DOHH2 (cell line): ENCODE data around the gene WNT3.

ENCODE experiments used
- H3F3A ChIP-seq: fragments of 200-600 bp; sonication (generic), shearing (Covaris generic); 2 replicates; pipeline ENCODE4 v1.6.0; 2016; ENCODE audit warnings: antibody characterized with exemption, mild to moderate bottlenecking; ENCODE audit not compliant: control insufficient read depth, insufficient read depth
- H3K27ac ChIP-seq: fragments of 200-600 bp; sonication (generic); 2 replicates; pipeline ENCODE4 v1.5.1; 2014; ENCODE audit warnings: low read depth, mild to moderate bottlenecking, low read length, moderate library complexity
- H3K27me3 ChIP-seq: fragments of 200-600 bp; sonication (generic); 2 replicates; pipeline ENCODE4 v1.6.1; 2014; ENCODE audit warnings: mild to moderate bottlenecking, low read length, mixed read lengths; ENCODE audit not compliant: control insufficient read depth
- H3K36me3 ChIP-seq: fragments of 200-600 bp; sonication (generic); 2 replicates; pipeline ENCODE4 v1.6.1; 2014; ENCODE audit warnings: mild to moderate bottlenecking, low read length, moderate library complexity, mixed read lengths; ENCODE audit not compliant: control insufficient read depth
- H3K4me1 ChIP-seq: fragments of 200-600 bp; sonication (generic); 2 replicates; pipeline ENCODE4 v1.6.1; 2014; ENCODE audit warnings: mild to moderate bottlenecking, low read length, mixed read lengths; ENCODE audit not compliant: control insufficient read depth
- H3K4me2 ChIP-seq: fragments of 200-600 bp; sonication (generic); 2 replicates; pipeline ENCODE4 v1.6.0; 2014; ENCODE audit warnings: mild to moderate bottlenecking, low read length, moderate library complexity
- H3K4me3 ChIP-seq: fragments of 200-600 bp; sonication (generic); 2 replicates; pipeline ENCODE4 v1.5.1; 2014; ENCODE audit warnings: mild to moderate bottlenecking, low read length, mixed read lengths
- H3K79me2 ChIP-seq: fragments of 200-600 bp; sonication (generic); 2 replicates; pipeline ENCODE4 v1.6.1; 2014; ENCODE audit warnings: mild to moderate bottlenecking, low read length, mixed read lengths; ENCODE audit not compliant: control insufficient read depth
- H3K9me2 ChIP-seq: fragments of 200-600 bp; sonication (generic); replicated peaks from 2 replicates; pipeline ENCODE4 v1.6.1; 2014; ENCODE audit warnings: mild to moderate bottlenecking, low read length, mixed read lengths; ENCODE audit not compliant: control insufficient read depth
- H3K9me3 ChIP-seq: fragments of 200-600 bp; sonication (generic); 2 replicates; pipeline ENCODE4 v1.6.1; 2014; ENCODE audit warnings: antibody characterized with exemption, low read length, mixed read lengths; ENCODE audit not compliant: control insufficient read depth, insufficient read depth
- H4K20me1 ChIP-seq: fragments of 200-600 bp; sonication (generic); 2 replicates; pipeline ENCODE4 v1.6.0; 2014; ENCODE audit warnings: low read depth, mild to moderate bottlenecking, antibody characterized with exemption, low read length, moderate library complexity; ENCODE audit not compliant: control insufficient read depth, insufficient read depth
- CTCF ChIP-seq: fragments of 200-600 bp; sonication (generic); IDR thresholded peaks from one replicate; pipeline ENCODE4 v1.5.1; 2014; ENCODE audit warnings: antibody characterized with exemption, mild to moderate bottlenecking, low read depth, low read length; ENCODE audit not compliant: poor library complexity, severe bottlenecking
- EZH2phosphoT487 ChIP-seq: fragments of 200-600 bp; sonication (generic); IDR thresholded peaks from 2 replicates; pipeline ENCODE4 v1.6.1; 2017; ENCODE audit warnings: borderline replicate concordance, mild to moderate bottlenecking, antibody characterized with exemption, low read length, moderate library complexity, mixed read lengths

WNT3 gene

GRCh38 chr17:46792071-46792470 lies 26.4 kb downstream of the WNT3 start:
- H3K9me3 ChIP-seq = no peaks in the 10 kb centered on the region
- H3K27me3 ChIP-seq = peaks cover 16% of the 10 kb centered on the region
- TF ChIP-seq EZH2phosphoT487 (no peak), CTCF (no peak)
- no peaks in the 10 kb centered on the region for H4K20me1 ChIP-seq
- H3K4me2 ChIP-seq = no peak overlapping the region
- no peaks in the 10 kb centered on the region for H3K9me2 ChIP-seq
- H3F3A ChIP-seq = no peaks in the 10 kb centered on the region
- H3K4me3 ChIP-seq = no peak overlapping the region
- no peaks in the 10 kb centered on the region for H3K79me2 ChIP-seq
- H3K36me3 ChIP-seq = no peaks in the 10 kb centered on the region
- H3K27ac ChIP-seq = no peak overlapping the region
- no peaks in the 10 kb centered on the region for H3K4me1 ChIP-seq

- no peaks in the 10 kb centered on the region for H3K36me3 ChIP-seq
- no peaks in the 10 kb centered on the region for H3K9me2 ChIP-seq
- no peaks in the 10 kb centered on the region for H3K4me1 ChIP-seq
- H3F3A ChIP-seq = no peaks in the 10 kb centered on the region
- no peak overlapping the region for H3K4me2 ChIP-seq
- no peak overlapping the region for H3K27ac ChIP-seq
- no peaks in the 10 kb centered on the region for H4K20me1 ChIP-seq
- no peaks in the 10 kb centered on the region for H3K79me2 ChIP-seq
- TF ChIP-seq CTCF = no peak
- no peak for TF ChIP-seq EZH2phosphoT487
- no peaks in the 10 kb centered on the region for H3K9me3 ChIP-seq
- no peak overlapping the region for H3K4me3 ChIP-seq
- peaks cover 16% of the 10 kb centered on the region for H3K27me3 ChIP-seq
Measured at GRCh38 chr17:46791531-46791930, 27.0 kb downstream of the WNT3 start.

GRCh38 chr17:46790216-46790615 lies 28.3 kb downstream of the WNT3 start:
- TF ChIP-seq EZH2phosphoT487 (no peak), CTCF (no peak)
- H3K4me2 ChIP-seq = no peak overlapping the region

GRCh38 chr17:46789610-46790009 lies 28.9 kb downstream of the WNT3 start:
- no peak overlapping the region for H3K27ac ChIP-seq
- H3K27me3 ChIP-seq = peaks cover 14% of the 10 kb centered on the region
- H3F3A ChIP-seq = no peaks in the 10 kb centered on the region
- H3K9me3 ChIP-seq = no peaks in the 10 kb centered on the region
- H3K9me2 ChIP-seq = no peaks in the 10 kb centered on the region
- H4K20me1 ChIP-seq = no peaks in the 10 kb centered on the region
- no peak overlapping the region for H3K4me3 ChIP-seq
- H3K36me3 ChIP-seq = no peaks in the 10 kb centered on the region
- no peak overlapping the region for H3K4me2 ChIP-seq
- no peaks in the 10 kb centered on the region for H3K4me1 ChIP-seq
- no peak for TF ChIP-seq CTCF
- no peak for TF ChIP-seq EZH2phosphoT487
- no peaks in the 10 kb centered on the region for H3K79me2 ChIP-seq

More at GRCh38 chr17:46790216-46790615, 28.3 kb downstream of the WNT3 start:
- Histone ChIP-seq H3K27ac (no peak overlapping the region), H4K20me1 (no peaks in the 10 kb centered on the region), H3K36me3 (no peaks in the 10 kb centered on the region), H3K4me1 (no peaks in the 10 kb centered on the region), H3K9me3 (no peaks in the 10 kb centered on the region), H3K9me2 (no peaks in the 10 kb centered on the region), H3K4me3 (no peak overlapping the region), H3K79me2 (no peaks in the 10 kb centered on the region), H3K27me3 (peaks cover 15% of the 10 kb centered on the region), H3F3A (no peaks in the 10 kb centered on the region)
